HFF-Myc (cell line): ENCODE measurements around the gene GPR34.
"Not testable (repeated sequence)": the region's sequence is repeated elsewhere in the genome, so short reads cannot be mapped to it uniquely, and the experiment has no call there.

Experiments
- DNase-seq: peaks from one replicate; pipeline ENCODE4 v3.0.0-alpha.2; 2011; ENCODE audit warnings: low read depth; ENCODE audit errors: extremely low read depth
- H3K4me3 ChIP-seq: replicated peaks from 2 replicates; pipeline ENCODE4 v1.5.1; 2011; ENCODE audit warnings: low read depth, mild to moderate bottlenecking, control low read depth, low read length
- TF ChIP-seq, protein P1 (sequence below): IDR thresholded peaks from 2 replicates; pipeline ENCODE4 v1.5.1; 2012; ENCODE audit warnings: mild to moderate bottlenecking, low read depth, low read length, control low read depth; ENCODE audit errors: missing control alignments

The GPR34 gene

DNA sequence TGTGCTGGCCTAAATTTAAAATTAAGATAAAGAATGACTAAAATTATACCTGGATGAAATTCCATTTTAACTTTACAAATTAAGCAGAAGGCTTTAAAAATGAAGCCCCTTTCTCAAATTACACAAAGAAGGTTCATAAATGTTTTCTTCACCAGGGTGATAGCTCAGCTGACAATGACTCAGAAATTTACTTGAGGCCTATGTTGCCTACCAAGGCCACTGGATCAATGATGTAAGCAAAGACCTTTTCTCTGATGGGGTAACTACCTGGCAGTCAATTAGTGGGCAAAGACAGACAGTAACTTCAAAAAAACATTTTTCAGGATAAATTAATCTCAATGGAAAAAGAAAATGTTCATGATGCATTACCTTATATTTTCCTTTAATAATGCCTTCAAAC is 23.9 kb upstream of the GPR34 start:
- TF ChIP-seq, protein P1, sequence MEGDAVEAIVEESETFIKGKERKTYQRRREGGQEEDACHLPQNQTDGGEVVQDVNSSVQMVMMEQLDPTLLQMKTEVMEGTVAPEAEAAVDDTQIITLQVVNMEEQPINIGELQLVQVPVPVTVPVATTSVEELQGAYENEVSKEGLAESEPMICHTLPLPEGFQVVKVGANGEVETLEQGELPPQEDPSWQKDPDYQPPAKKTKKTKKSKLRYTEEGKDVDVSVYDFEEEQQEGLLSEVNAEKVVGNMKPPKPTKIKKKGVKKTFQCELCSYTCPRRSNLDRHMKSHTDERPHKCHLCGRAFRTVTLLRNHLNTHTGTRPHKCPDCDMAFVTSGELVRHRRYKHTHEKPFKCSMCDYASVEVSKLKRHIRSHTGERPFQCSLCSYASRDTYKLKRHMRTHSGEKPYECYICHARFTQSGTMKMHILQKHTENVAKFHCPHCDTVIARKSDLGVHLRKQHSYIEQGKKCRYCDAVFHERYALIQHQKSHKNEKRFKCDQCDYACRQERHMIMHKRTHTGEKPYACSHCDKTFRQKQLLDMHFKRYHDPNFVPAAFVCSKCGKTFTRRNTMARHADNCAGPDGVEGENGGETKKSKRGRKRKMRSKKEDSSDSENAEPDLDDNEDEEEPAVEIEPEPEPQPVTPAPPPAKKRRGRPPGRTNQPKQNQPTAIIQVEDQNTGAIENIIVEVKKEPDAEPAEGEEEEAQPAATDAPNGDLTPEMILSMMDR = no peak
- no peak for DNase-seq
- H3K4me3 ChIP-seq = no peak overlapping the region

DNA sequence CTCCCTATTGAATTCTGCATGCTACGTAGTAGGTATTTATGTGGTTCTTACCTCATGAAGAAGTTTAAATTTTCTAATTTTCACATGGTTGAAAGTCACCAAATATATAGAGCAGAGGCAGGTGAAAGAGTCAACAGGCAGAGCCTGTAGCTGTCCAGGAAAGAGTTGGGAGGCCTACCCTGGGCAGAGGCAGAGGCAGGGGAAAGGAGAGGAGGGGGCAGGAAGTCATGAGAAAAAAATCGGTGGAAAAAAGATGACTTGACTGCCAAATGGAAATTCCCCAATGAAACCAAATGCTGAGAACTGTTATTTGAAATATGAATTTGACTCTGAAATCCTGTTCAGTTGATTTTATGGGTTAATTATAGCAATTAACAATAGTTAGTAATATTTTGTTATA is 23.1 kb upstream of the GPR34 start:
- TF ChIP-seq, protein P1 = no peak
- H3K4me3 ChIP-seq = no peak overlapping the region
- no peak for DNase-seq

DNA sequence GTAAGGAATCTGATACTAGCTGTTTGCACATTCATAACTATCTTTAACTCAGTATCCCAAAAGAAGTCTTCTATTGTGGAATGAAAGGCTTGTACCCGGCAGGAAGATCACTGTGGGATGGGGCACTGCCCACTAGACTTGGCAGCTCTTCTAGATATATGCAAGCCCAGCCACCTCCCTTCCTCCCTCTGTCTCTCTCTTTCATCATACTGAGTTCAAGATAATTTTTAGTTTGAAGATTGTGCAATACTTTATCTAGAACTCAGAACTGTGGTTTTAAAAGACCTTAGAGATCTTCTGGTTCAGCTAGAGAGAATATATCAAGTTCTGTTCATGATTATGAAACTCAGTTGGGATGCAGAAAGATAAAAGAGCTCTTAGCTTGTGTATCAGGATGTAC is 22.5 kb upstream of the GPR34 start:
- TF ChIP-seq, protein P1 = no peak
- no peak for DNase-seq
- no peak overlapping the region for H3K4me3 ChIP-seq

DNA sequence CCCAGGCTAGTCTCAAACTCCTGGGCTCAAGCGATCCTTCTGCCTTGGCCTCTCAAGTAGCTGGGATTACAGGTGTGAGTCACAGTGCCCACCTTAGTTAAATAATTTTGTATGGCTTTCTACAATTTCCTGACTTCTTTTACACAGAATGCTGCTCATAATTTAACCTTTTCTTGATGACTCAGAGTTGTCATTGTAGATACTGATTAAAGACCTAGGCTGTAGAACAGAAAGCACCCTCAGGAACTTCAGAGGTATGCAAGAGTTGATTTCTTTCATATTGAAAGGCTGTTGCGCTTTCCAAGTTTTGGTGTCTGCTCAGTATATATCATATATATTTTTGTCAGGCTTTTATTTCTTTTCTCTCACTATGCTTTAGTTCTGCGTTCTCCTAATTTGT is 21.1 kb upstream of the GPR34 start:
- TF ChIP-seq, protein P1 = no peak
- DNase-seq = no peak
- H3K4me3 ChIP-seq = no peak overlapping the region

DNA sequence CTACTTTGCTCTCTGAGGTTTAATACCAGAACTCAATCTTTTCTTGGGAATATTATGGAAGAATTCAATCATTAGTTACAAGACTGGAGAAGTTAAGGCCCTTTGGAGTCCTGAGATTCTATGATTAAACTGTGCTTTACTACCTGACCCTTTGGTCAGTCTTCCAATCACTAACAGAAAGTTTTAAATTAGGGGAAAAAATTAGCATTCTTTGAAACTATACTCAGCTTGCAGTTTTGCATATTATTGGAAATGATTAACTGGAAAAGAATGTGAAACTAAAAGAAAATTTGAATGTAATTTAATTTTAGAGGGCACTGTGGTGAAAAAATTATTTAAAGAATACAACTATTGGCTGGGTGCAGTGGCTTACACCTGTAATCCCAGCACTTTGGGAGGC is 18.7 kb upstream of the GPR34 start:
- TF ChIP-seq, protein P1 = no peak
- no peak for DNase-seq
- H3K4me3 ChIP-seq = no peak overlapping the region

DNA sequence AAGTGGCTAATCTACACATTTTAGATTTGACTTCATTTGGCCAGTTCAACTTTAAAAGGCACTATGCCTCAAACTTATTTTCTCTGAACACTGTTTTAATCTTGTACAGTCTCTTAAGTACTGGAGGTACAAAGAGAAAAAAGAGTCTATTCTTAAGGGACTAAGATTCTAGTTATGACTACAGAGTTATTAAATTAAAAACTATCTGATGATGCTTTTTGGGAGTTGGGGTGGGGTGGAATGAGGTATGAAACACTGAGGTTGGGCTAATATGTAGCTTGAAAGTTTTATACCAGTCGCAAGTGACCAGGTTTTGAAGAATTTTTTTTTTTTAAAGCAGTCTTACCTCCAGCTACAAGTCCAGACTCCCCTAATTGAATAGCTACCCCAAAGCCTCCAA is 17.7 kb upstream of the GPR34 start:
- no peak overlapping the region for H3K4me3 ChIP-seq
- TF ChIP-seq, protein P1 = no peak
- no peak for DNase-seq

DNA sequence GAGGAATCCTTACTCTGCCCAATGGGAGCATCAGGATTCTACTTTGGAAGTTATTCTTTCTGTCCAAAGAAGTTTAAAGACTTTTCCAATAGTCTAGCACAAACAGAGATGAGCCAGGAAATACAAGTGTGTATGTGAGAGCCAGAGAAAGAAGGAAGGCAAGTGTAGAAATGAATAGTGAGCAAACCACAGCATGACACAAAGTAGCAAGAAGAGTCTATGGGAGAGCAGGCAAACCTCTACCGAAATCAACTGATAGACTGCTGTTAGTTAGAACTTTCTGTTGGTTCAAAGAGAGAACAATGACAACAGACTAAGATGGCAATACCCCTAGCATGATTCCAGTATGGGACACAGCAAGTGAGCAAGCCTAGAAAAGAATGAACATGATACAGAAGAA is 16.1 kb upstream of the GPR34 start:
- TF ChIP-seq, protein P1 = no peak
- no peak overlapping the region for H3K4me3 ChIP-seq
- no peak for DNase-seq

DNA sequence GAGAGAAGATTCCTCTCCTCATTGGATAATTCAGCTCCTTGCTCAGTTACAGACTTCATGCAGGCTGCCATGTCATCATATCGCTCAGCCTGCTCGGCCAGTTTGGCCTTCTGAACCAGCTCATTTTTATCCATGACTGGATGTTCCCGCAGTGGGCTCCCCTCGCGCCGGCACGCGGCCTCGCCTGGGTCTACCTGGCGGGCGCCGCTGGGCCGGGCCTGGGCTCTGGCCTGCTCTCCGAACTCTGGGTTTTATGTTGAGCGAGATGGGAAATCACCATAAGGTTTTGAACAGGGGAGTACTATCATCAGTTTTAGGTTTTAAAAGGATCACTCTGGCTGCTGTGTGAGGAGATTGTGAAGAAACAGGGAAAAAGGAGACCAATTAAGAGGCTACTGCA is 12.4 kb upstream of the GPR34 start:
- not testable (repeated sequence) for DNase-seq

More for the DNA sequence above, 12.4 kb upstream of the GPR34 start:
- not testable (repeated sequence) for H3K4me3 ChIP-seq
